Testis (tissue), 2 donors: ENCODE data around the gene NPAS3.

Source experiments
- CTCF ChIP-seq, 3 experiments: fragments of 450-650 bp in 2 of 3; fragments of 200-600 bp in 1 of 3; sonication (generic) in 1 of 3; IDR thresholded peaks; one replicate each; pipeline ENCODE4 v1.5.1; 2016 to 2019; ENCODE audit warnings: antibody characterized with exemption in 3 of 3, mild to moderate bottlenecking in 2 of 3, moderate library complexity in 1 of 3
- POLR2A ChIP-seq: fragments of 450-650 bp; IDR thresholded peaks from one replicate; pipeline ENCODE4 v1.6.1; 2017; ENCODE audit warnings: antibody characterized with exemption, mild to moderate bottlenecking, moderate library complexity

DNA sequence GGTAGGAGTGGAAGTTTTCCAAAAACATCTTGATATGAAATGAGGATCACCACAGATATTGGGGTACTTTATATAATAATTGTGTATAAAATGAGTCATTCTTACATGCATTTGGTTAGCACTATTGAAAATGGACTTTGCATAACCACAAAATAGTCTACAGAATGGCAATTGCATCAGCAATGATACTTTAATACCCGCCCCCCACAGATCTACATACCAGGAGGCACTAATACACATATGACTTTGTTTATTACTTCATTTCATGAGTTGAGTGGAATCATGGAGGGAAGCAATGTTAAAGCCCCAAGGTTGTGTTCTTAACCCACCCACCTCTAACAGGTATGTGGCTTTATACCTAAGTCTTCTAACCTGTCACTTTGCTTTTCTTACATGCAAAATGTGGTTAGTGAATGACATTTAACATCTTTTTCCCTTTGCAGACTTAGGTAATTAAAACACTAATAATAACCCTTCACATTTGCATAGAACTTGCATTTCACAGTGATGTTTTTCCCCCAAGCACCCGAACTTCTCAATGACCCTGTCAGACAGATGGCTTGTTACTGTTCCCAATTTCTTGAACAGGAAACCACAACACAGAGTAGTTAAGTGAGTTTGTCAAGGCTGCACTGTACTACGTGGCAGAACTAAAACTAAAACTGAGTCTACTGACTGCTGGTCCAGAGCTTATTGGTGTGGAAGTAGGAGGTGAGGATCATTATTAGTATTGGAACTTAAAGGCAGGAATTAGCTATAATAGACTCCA is 101.9 kb downstream of the NPAS3 start:
- no peak for TF ChIP-seq CTCF (IDR thresholded peaks at IDR 0.05)
- TF ChIP-seq POLR2A, result no peak
